Memory B cell (primary cell): ENCODE data around the gene SLC35F6.
"Not testable (repeated sequence)": the region's sequence is repeated elsewhere in the genome, so short reads cannot be mapped to it uniquely, and the experiment has no call there.

ENCODE experiments used
- ATAC-seq: fragments of 150-1000 bp; cut with Tn5 transposase; 2 replicates; pipeline ENCODE4 v1.10.0; 2021; ENCODE audit warnings: low read depth, mild to moderate bottlenecking, moderate library complexity
- DNase-seq, 2 donors: peaks; one replicate each; pipeline ENCODE4 v3.0.0; 2022; ENCODE audit warnings: low spot score in 2 of 2
- H3K27ac Mint-ChIP-seq: one replicate; pipeline ENCODE4 v1.8.0; 2022; ENCODE audit warnings: mild to moderate bottlenecking, moderate library complexity, mixed read lengths
- H3K27me3 Mint-ChIP-seq: one replicate; pipeline ENCODE4 v1.8.0; 2022; ENCODE audit warnings: mixed read lengths
- H3K36me3 Mint-ChIP-seq: one replicate; pipeline ENCODE4 v1.8.0; 2022; ENCODE audit warnings: mild to moderate bottlenecking, mixed read lengths
- H3K4me1 Mint-ChIP-seq: one replicate; pipeline ENCODE4 v1.8.0; 2022; ENCODE audit warnings: mixed read lengths
- H3K4me3 Mint-ChIP-seq: one replicate; pipeline ENCODE4 v1.8.0; 2022; ENCODE audit warnings: mild to moderate bottlenecking, moderate library complexity, mixed read lengths
- H3K9me3 Mint-ChIP-seq: one replicate; pipeline ENCODE4 v1.8.0; 2022; ENCODE audit warnings: mixed read lengths

Gene SLC35F6

DNA sequence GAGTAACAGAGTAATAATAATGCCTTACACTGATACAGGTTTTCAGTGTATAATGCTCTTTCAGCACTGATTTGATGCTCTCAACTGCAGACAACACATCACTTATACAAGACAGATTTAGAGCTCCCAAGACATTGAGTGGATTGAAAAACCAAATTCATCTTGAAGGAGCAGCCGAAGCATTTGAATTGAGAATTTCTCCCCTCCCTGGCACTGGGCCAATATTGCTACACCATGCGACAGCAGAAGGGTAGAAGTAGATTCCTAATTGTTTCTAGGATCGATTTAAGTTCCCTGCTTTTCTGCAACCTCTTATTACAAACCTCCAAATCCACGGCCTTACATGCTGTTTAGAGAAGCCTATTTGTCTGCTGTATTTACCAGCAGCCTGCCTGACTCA, 37.2 kb downstream of the SLC35F6 start:
- Mint-ChIP-seq H3K27me3 (no peaks in the 10 kb centered on the region), H3K36me3 (no peaks in the 10 kb centered on the region), H3K9me3 (no peaks in the 10 kb centered on the region), H3K4me3 (no peak overlapping the region), H3K27ac (no peak overlapping the region), H3K4me1 (no peaks in the 10 kb centered on the region)
- DNase-seq (no peak), ATAC-seq (no peak)

DNA sequence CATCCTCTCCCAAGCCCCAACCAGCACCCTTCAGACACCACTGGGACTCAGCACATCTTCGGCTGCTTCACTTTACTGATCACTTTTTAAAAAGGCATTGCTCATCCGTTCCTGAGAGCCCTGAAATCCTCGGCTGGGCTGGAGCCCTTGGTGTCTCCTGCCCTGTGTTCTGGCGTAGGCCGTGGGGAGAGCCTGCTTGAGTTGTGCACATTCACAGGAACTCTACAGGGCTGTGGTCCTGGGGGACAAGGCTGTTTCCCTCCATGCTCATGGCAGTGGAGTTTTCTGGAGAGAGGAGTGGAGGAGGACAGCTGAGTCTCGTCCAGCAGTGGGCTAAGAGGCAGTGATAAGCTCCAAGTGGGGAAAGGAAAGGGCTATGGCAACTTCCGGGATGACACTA, 37.7 kb downstream of the SLC35F6 start:
- DNase-seq (no peak), ATAC-seq (no peak)
- Mint-ChIP-seq H3K9me3 (no peaks in the 10 kb centered on the region), H3K27me3 (peaks cover 3% of the 10 kb centered on the region), H3K36me3 (no peaks in the 10 kb centered on the region), H3K27ac (no peak overlapping the region), H3K4me3 (no peak overlapping the region), H3K4me1 (no peaks in the 10 kb centered on the region)

DNA sequence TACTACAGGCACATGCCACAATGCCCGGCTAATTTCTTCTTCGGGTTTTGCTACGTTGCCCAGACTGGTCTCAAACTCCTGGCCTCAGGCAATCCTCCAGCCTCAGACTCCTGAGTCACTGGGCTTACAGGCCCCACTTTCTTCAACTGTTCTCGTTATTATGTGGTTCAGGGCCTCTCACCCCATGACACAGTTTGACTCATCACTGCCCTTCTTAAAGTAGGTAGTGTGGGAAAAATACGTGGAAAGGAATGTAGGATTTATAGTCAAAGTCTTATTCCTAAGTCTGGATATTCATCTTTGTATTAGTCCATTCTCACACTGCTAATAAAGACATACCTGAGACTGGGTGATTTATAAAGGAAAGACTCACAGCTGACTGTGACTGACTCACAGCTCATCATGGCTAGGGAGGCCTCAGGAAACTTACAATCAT, 41.2 kb downstream of the SLC35F6 start:
- DNase-seq (no peak), ATAC-seq (no peak)
- Mint-ChIP-seq H3K4me1 (peaks cover 4% of the 10 kb centered on the region), H3K4me3 (no peak overlapping the region), H3K36me3 (no peaks in the 10 kb centered on the region), H3K27me3 (peaks cover 9% of the 10 kb centered on the region), H3K27ac (no peak overlapping the region), H3K9me3 (no peaks in the 10 kb centered on the region)

DNA sequence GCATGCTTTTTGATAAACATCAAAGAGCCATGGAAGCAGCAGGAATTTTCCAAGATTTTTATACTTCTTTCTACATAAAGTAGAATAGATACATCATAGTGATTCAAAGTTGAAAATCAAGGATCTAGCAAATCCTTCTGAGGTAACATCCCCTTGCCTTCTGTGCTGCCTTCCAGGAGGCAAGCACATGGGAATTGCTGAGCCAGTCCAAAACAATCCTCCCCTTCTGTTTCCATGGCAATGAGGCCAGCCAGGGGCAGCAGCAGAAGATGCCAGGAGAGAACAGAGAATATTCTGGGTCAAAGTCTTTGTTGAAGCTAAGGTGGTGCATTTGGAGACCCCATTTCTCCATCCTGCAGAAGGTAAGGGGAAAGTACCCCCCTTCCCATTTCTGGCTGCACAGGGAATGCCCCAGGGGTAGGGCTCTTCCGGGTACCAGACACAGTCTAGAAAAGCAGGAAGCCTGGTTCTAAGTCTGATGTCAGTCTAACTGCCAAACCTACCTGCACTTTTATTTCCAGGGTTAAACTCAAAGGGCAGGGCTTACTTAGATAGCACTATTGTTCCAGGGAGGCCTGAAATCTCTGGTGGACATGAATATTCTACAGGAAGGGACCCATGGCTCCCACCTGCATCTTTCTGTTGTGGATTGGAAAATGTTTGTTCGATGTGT, 43.8 kb downstream of the SLC35F6 start:
- H3K27me3 Mint-ChIP-seq: peaks cover 22% of the 10 kb centered on the region
- ATAC-seq: no peak

DNA sequence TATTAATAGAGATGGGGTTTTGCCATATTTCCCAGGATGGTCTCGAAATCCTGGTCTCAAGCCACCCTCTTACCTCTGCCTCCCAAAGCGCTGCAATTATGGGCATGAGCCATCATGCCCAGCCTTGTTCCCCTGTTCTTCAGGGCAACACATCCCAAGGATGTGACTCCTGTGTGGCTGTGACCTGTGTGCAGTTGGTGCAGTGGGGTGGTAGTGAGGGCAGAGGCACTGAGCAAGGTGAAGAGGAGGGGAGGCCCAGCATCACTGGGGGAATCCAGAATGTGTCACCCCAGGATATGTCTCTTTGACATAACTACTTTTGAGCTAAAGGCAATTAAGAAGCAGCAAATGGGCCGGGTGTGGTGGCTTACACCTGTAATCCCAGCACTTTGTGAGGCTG, 45.1 kb downstream of the SLC35F6 start:
- ATAC-seq (no peak), DNase-seq (no peak)
- H3K36me3 Mint-ChIP-seq: no peaks in the 10 kb centered on the region
- H3K4me3 Mint-ChIP-seq: no peak overlapping the region
- H3K4me1 Mint-ChIP-seq: peaks cover 5% of the 10 kb centered on the region
- no peaks in the 10 kb centered on the region for H3K9me3 Mint-ChIP-seq
- H3K27me3 Mint-ChIP-seq: peaks cover 24% of the 10 kb centered on the region
- no peak overlapping the region for H3K27ac Mint-ChIP-seq

More for the DNA sequence above, 43.8 kb downstream of the SLC35F6 start:
- DNase-seq: no peak
- peaks cover 5% of the 10 kb centered on the region for H3K4me1 Mint-ChIP-seq
- no peaks in the 10 kb centered on the region for H3K36me3 Mint-ChIP-seq
- H3K4me3 Mint-ChIP-seq: no peak overlapping the region
- H3K27ac Mint-ChIP-seq: no peak overlapping the region
- H3K9me3 Mint-ChIP-seq: no peaks in the 10 kb centered on the region

DNA sequence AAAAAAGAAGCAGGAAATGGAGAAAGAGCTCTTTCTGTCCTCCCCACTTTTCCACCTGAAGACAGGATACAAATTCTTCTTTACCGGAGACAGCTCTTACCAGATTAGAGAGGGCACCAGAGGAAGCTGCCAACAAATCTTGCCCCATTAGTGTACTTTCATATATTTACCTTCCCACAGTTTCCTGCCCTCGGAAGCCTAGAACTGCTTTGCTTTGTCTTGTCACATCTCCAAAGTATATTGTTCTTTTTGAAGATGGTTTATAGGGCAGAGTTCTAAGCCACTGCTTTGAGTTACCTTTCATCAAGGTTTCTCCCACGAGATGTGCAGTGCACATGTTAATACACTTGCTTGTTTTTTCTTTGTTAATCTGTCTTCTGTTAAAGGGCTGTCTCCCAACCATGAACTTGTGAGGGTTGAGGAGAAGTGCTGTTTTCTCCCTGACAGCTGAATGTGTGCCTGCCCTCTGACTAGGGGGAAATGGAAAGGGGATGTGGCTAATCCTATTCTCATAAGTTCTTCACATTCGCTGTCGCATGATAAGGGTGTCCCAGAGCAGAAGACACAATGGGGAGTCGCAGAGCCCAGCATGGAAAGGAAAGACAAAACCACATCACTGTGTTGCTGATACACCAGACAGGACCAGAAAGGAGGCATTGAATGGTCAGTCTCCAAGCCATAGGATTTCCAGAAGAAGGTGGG, 45.9 kb downstream of the SLC35F6 start:
- no peak for DNase-seq
- no peak overlapping the region for H3K4me3 Mint-ChIP-seq
- H3K4me1 Mint-ChIP-seq: peaks cover 5% of the 10 kb centered on the region
- no peaks in the 10 kb centered on the region for H3K36me3 Mint-ChIP-seq
- H3K27me3 Mint-ChIP-seq: peaks cover 25% of the 10 kb centered on the region
- no peaks in the 10 kb centered on the region for H3K9me3 Mint-ChIP-seq
- no peak for ATAC-seq
- no peak overlapping the region for H3K27ac Mint-ChIP-seq

DNA sequence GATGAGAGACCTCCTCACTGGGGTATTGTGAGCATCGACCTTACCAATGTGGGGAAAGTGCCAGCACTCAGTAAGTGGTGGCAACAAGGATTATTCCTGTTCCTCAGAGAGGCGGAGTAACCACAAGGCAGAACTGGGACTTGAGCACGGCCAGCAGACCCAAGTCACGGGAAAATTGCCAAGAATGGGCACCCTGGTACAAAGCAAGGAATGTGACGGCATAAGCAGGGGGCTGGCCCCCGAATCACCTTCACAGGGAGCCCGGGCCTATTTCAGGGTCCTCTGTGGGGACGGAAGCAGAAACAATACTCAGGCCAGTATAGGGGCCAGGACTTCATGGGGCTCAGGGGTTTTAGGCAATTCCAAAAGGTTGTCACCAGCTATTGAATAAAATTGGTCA, 47.2 kb downstream of the SLC35F6 start:
- H3K4me3 Mint-ChIP-seq: no peak overlapping the region
- DNase-seq (no peak), ATAC-seq (no peak)
- H3K4me1 Mint-ChIP-seq: peaks cover 5% of the 10 kb centered on the region
- H3K27me3 Mint-ChIP-seq: peaks cover 27% of the 10 kb centered on the region
- no peaks in the 10 kb centered on the region for H3K9me3 Mint-ChIP-seq
- no peak overlapping the region for H3K27ac Mint-ChIP-seq
- H3K36me3 Mint-ChIP-seq: no peaks in the 10 kb centered on the region

DNA sequence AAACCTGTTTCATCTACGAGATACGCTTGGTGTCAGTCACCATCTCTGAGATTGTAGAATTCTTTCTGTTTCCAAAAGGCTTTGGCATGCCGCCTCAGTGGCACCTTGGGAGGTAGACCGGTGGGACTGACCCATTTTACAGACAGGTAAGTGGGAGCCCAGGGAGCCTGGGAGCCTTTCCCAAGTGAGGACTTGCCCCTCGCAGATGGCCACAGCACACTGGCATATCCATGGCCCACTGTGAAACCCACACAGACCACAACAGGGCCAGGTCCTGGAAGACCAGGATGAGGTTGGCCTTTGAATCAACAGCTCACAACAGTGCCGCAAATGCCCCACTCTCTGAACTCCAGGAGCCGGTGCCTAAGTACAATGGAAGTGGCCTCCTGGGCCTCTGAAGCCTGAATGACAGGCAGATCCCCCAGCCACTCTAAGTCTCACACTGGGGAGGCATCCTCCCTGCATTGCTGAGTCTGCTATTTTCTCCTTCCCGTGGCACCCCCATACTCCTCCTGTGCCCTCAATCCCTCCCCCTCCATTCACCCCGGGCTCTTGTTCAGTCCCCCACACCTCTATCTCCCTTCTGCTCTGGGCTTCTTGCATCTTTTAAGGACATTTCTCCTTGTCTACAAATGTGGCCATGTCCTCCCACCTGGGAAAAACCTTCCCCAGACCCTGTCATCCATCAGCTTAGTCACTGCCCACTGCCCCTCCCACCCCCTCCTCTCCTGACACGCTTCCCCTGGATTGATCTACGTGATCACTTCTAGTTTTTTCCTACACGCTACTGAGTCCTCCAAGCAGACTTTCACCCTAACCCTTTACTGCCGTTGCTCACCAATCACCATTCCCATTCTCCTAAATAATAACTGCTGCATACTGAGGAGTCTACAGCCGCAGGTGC, 48.0 kb downstream of the SLC35F6 start:
- no peak overlapping the region for H3K27ac Mint-ChIP-seq
- H3K4me3 Mint-ChIP-seq: no peak overlapping the region
- ATAC-seq: no peak

DNA sequence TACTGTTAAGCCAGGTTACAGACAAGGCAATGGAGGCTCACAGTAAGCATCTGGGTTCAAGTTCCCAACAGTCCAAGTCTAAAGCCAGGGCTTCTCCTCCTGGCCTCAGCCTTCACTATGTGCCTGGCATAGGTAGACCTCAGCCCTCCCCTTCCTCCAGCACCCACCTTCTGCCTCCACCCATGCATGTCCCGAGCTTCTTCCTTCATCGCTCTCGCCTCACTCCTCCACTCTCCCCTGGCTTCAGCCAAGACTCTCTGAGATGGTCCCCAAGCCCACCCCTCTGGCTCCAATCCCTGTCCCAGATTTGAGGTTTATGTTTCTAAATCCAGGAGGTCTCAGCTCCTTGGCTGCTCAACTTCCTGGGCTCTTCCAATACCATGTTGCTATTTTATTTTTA, 48.6 kb downstream of the SLC35F6 start:
- Mint-ChIP-seq H3K36me3 (no peaks in the 10 kb centered on the region), H3K4me3 (no peak overlapping the region), H3K27ac (no peak overlapping the region), H3K9me3 (no peaks in the 10 kb centered on the region), H3K4me1 (peaks cover 5% of the 10 kb centered on the region), H3K27me3 (peaks cover 32% of the 10 kb centered on the region)
- ATAC-seq: no peak
- DNase-seq: no peak

More for the DNA sequence above, 48.0 kb downstream of the SLC35F6 start:
- Mint-ChIP-seq H3K9me3 (no peaks in the 10 kb centered on the region), H3K27me3 (peaks cover 29% of the 10 kb centered on the region), H3K4me1 (peaks cover 5% of the 10 kb centered on the region), H3K36me3 (no peaks in the 10 kb centered on the region)
- DNase-seq: no peak

DNA sequence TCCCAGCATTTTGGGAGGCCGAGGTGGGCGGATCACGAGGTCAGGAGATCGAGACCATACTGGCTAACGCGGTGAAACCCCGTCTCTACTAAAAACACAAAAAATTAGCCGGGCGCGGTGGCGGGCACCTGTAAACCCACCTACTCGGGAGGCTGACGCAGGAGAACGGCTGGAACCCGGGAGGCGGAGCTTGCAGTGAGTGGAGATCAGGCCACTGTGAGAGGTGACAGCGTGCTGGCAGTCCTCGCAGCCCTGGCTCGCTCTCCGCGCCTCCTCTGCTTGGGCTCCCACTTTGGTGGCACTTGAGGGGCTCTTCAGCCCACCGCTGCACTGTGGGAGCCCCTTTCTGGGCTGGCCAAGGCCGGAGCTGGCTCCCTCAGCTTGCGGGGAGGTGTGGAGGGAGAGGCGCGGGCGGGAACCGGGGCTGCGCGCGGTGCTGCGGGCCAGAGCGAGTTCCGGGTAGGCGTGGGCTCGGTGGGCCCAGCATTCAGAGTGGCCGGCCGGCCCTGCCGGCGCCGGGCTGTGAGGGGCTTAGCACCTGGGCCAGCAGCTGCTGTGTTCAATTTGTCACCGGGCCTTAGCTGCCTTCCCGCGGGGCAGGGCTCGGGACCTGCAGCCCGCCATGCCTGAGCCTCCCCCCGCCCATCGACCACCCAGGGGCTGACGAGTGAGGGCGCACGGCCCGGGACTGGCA, 50.1 kb downstream of the SLC35F6 start:
- not testable (repeated sequence) for H3K4me1 Mint-ChIP-seq, ATAC-seq, H3K9me3 Mint-ChIP-seq, H3K27ac Mint-ChIP-seq, H3K36me3 Mint-ChIP-seq, H3K4me3 Mint-ChIP-seq, DNase-seq
- peaks cover 31% of the 10 kb centered on the region for H3K27me3 Mint-ChIP-seq

DNA sequence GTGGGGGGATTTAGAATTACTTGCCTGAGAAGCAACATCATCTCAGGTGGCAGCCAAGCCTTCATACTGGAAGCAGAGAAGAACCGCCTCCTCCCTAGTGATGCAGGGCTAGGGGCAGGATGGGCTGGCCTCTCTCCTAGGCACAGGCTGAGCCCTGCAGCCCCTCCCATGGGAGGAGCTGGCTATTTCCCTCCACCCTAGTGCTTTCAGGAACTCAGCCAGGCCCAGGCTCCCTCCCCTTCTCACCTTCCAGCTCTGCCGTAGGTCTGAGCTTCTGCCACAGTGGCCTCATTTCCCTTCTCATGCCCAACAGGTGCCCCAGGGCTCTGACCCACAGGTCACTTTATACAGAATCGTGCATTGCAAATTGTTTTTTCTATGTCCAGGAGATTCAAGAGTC, 52.8 kb downstream of the SLC35F6 start:
- Mint-ChIP-seq H3K36me3 (no peaks in the 10 kb centered on the region), H3K27ac (no peak overlapping the region), H3K9me3 (no peaks in the 10 kb centered on the region), H3K4me1 (no peaks in the 10 kb centered on the region), H3K4me3 (no peak overlapping the region), H3K27me3 (peaks cover 23% of the 10 kb centered on the region)
- no peak for ATAC-seq
- DNase-seq: no peak

DNA sequence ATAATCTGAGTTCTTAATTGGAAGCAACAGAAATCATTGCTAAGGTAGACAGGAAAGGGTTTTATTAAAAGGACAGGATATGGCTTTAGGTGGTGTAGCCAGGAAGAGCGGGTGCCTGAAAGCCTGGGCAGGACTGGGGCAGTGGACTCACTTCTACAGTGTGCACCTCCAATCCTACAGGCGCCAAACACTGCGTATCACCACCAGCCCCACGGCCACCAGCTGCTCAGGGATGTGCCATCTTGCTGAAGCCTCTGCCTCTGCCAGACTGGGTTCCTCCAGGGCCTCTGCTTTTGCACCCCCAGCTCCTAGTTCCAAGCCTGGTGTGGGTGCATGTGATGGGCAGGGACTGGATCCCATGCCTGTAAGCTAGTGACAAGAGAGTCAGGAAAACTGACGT, 54.2 kb downstream of the SLC35F6 start:
- Mint-ChIP-seq H3K36me3 (no peaks in the 10 kb centered on the region), H3K4me3 (no peak overlapping the region), H3K4me1 (no peaks in the 10 kb centered on the region), H3K9me3 (no peaks in the 10 kb centered on the region), H3K27ac (no peak overlapping the region), H3K27me3 (peaks cover 14% of the 10 kb centered on the region)
- ATAC-seq (no peak), DNase-seq (no peak)

DNA sequence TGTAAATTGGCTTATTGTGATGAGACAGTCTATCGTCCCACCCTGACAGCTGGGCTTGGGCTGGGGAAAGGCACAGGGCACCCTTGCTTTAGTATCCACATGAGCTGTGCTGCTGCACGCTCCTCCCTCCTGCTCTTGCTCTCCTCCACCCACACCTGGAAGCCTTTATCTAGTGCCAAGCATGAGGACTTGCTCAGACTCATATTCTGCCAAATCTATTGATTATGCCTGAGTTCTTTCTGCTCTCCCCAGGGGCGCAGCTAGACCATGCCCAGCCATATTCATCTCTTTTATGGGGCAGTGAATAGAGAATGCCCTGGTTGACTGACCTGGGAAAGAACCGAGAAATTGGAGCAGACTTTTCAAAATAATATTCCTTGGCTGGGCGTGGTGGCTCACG, 54.9 kb downstream of the SLC35F6 start:
- Mint-ChIP-seq H3K36me3 (no peaks in the 10 kb centered on the region), H3K9me3 (no peaks in the 10 kb centered on the region), H3K4me1 (no peaks in the 10 kb centered on the region), H3K4me3 (no peak overlapping the region), H3K27me3 (peaks cover 12% of the 10 kb centered on the region), H3K27ac (no peak overlapping the region)
- DNase-seq: no peak
- ATAC-seq: no peak

DNA sequence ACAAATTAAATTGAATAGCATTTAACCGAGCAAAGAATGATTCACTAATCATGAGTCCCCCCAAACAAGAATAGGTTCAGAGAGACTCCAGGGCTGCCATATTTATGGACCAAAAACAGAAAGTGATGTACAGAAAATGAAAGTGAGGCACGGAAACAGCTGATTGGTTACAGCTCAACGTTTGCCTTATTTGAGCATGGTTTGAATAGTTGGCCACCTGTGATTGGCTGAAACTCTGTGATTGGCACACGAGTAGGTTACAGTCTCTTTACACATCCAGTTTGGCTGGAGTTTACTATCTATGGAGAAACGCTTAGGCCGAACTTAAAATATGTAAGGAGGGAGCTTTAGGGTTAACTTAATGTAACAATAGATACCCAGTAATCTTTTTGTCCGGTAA, 56.8 kb downstream of the SLC35F6 start:
- no peak overlapping the region for H3K27ac Mint-ChIP-seq
- no peaks in the 10 kb centered on the region for H3K9me3 Mint-ChIP-seq
- H3K36me3 Mint-ChIP-seq: no peaks in the 10 kb centered on the region
- H3K27me3 Mint-ChIP-seq: peaks cover 9% of the 10 kb centered on the region
- ATAC-seq (no peak), DNase-seq (no peak)
- no peak overlapping the region for H3K4me3 Mint-ChIP-seq
- no peaks in the 10 kb centered on the region for H3K4me1 Mint-ChIP-seq
